Right lobe of liver (tissue), 4 donors: ENCODE results near the gene ADAMTS2.

Experiments used
- POLR2A ChIP-seq: fragments of 450-650 bp; IDR thresholded peaks from one replicate; pipeline ENCODE4 v1.6.1; 2017; ENCODE audit warnings: antibody characterized with exemption, mild to moderate bottlenecking
- TF ChIP-seq, protein P1 (sequence below), 4 donors: fragments of 200-600 bp in 3 of 4; fragments of 450-650 bp in 1 of 4; IDR thresholded peaks; one replicate each; pipeline versions ENCODE4 v1.5.1 to v1.8.0; 2016 to 2022; ENCODE audit warnings: antibody characterized with exemption in 4 of 4, mild to moderate bottlenecking in 2 of 4
- donor health status: DM: no; HTN: no; CAD: no.
- donor health status: DM: no; HTN: no; CAD: no.
- donor health status: DM: no; HTN: yes; CAD: no.

DNA sequence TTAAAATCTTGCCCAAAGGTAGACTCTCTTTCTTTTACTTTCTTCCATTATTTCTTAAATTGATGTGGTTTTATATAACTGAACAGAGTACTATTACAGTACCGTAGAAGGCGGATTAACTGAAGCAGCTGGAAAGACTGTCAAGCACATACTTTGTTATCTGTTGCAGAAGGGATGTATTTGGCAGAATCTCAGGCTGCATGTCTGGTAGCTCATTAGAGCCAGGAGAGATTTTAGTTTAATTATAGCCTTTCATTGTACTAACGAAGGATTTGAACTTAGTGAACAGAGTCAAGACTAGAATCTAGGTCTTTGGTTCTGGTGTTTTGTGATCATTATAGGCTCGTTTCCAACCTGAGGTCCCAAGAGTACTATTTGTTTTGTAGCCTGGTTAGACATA is 264.5 kb downstream of the ADAMTS2 start:
- TF ChIP-seq, protein P1, sequence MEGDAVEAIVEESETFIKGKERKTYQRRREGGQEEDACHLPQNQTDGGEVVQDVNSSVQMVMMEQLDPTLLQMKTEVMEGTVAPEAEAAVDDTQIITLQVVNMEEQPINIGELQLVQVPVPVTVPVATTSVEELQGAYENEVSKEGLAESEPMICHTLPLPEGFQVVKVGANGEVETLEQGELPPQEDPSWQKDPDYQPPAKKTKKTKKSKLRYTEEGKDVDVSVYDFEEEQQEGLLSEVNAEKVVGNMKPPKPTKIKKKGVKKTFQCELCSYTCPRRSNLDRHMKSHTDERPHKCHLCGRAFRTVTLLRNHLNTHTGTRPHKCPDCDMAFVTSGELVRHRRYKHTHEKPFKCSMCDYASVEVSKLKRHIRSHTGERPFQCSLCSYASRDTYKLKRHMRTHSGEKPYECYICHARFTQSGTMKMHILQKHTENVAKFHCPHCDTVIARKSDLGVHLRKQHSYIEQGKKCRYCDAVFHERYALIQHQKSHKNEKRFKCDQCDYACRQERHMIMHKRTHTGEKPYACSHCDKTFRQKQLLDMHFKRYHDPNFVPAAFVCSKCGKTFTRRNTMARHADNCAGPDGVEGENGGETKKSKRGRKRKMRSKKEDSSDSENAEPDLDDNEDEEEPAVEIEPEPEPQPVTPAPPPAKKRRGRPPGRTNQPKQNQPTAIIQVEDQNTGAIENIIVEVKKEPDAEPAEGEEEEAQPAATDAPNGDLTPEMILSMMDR (IDR thresholded peaks at IDR 0.05): no peak
- no peak for TF ChIP-seq POLR2A
